GM23338 (cell line): Measurements from ENCODE around the gene USP17L25. TPM values are rescaled to one million over a fixed set of nuclear protein-coding genes. Genes with fewer than 3 reads are reported as not detected.
"Not testable (repeated sequence)": the region's sequence is repeated elsewhere in the genome, so short reads cannot be mapped to it uniquely, and the experiment has no call there.

Experiments
- ATAC-seq: fragments of 200-7000 bp; cut with Tn5 transposase; 3 replicates; pipeline ENCODE4 v1.9.1; 2020
- DNase-seq: peaks from one replicate; pipeline ENCODE4 v3.0.0-alpha.2; 2015; ENCODE audit warnings: low spot score
- H2AFZ ChIP-seq: fragments of 200-600 bp; sonication (generic); 2 replicates; pipeline ENCODE4 v1.8.0; 2016; ENCODE audit warnings: antibody characterized with exemption, mild to moderate bottlenecking, moderate library complexity
- H3F3A ChIP-seq: fragments of 200-600 bp; sonication (generic); replicated peaks from 2 replicates; pipeline ENCODE4 v1.8.0; 2017; ENCODE audit warnings: antibody characterized with exemption, mixed run types, low read depth
- H3K27ac ChIP-seq: fragments of 200-600 bp; sonication (generic); 2 replicates; pipeline ENCODE4 v1.6.1; 2016; ENCODE audit warnings: low read depth
- H3K27me3 ChIP-seq: fragments of 200-600 bp; sonication (generic); 2 replicates; pipeline ENCODE4 v1.8.0; 2016; ENCODE audit warnings: mild to moderate bottlenecking, mixed run types, moderate library complexity; ENCODE audit not compliant: insufficient read depth
- H3K36me3 ChIP-seq: fragments of 200-600 bp; sonication (generic); 2 replicates; pipeline ENCODE4 v1.8.0; 2016; ENCODE audit warnings: mild to moderate bottlenecking; ENCODE audit not compliant: insufficient read depth
- H3K4me1 ChIP-seq: fragments of 200-600 bp; sonication (generic); 2 replicates; pipeline ENCODE4 v1.8.0; 2016; ENCODE audit warnings: mild to moderate bottlenecking, moderate library complexity; ENCODE audit not compliant: insufficient read depth
- H3K4me2 ChIP-seq: fragments of 200-600 bp; sonication (generic); 2 replicates; pipeline ENCODE4 v1.7.1; 2017; ENCODE audit warnings: mixed run types
- H3K4me3 ChIP-seq: fragments of 200-600 bp; sonication (generic); 2 replicates; pipeline ENCODE4 v1.6.1; 2016; ENCODE audit warnings: mixed run types
- H3K79me2 ChIP-seq: fragments of 200-600 bp; sonication (generic); replicated peaks from 2 replicates; pipeline ENCODE4 v1.8.0; 2017; ENCODE audit warnings: mild to moderate bottlenecking; ENCODE audit not compliant: insufficient read depth
- H3K9me2 ChIP-seq: fragments of 200-600 bp; sonication (generic); 2 replicates; pipeline ENCODE4 v1.8.0; 2017; ENCODE audit not compliant: insufficient read depth
- H4K20me1 ChIP-seq: fragments of 200-600 bp; sonication (generic); replicated peaks from 2 replicates; pipeline ENCODE4 v1.8.0; 2017; ENCODE audit warnings: mild to moderate bottlenecking; ENCODE audit not compliant: insufficient read depth
- H3K27ac Mint-ChIP-seq: 2 replicates; pipeline ENCODE4 v1.8.0; 2020; ENCODE audit warnings: inconsistent platforms, mild to moderate bottlenecking, moderate library complexity, mixed read lengths
- H3K27me3 Mint-ChIP-seq: 3 replicates; pipeline ENCODE4 v1.8.0; 2022; ENCODE audit warnings: low read depth, mild to moderate bottlenecking, moderate library complexity, mixed read lengths, inconsistent platforms; ENCODE audit not compliant: insufficient read depth, poor library complexity
- H3K36me3 Mint-ChIP-seq: 3 replicates; pipeline ENCODE4 v1.8.0; 2021; ENCODE audit warnings: low read depth, mild to moderate bottlenecking, inconsistent platforms, moderate library complexity, mixed read lengths
- H3K4me1 Mint-ChIP-seq: 3 replicates; pipeline ENCODE4 v1.8.0; 2020; ENCODE audit warnings: mild to moderate bottlenecking, inconsistent platforms, mixed read lengths
- H3K4me3 Mint-ChIP-seq: 3 replicates; pipeline ENCODE4 v1.8.0; 2021; ENCODE audit warnings: moderate library complexity, mild to moderate bottlenecking, inconsistent platforms, mixed read lengths
- H3K9me3 Mint-ChIP-seq: 3 replicates; pipeline ENCODE4 v1.8.0; 2020; ENCODE audit warnings: moderate library complexity, mild to moderate bottlenecking, inconsistent platforms, mixed read lengths
- long read RNA-seq: library from polyadenylated mRNA; unstranded; transcript quantifications from one replicate; pipeline ENCODE4 v2.0.0, GENCODE V29; 2020; ENCODE audit not compliant: unreplicated experiment
- polyA plus RNA-seq: library from polyadenylated mRNA; unstranded; fragments of >200 nt; fragmentation: Nextera tagmentation; extraction: Ambion mirVana; gene quantifications from 2 replicates; pipeline ENCODE4 v1.2.1, GENCODE V29; 2016
- total RNA-seq: library from RNA; depleted of rRNA; stranded (reverse); fragments of >200 nt; shearing (Covaris generic); gene quantifications from 2 replicates; pipeline ENCODE4 v1.2.3, GENCODE V29; 2014; rRNA removed

USP17L25 gene
- total RNA-seq (not detected in 2 replicates), polyA plus RNA-seq (not detected in 2 replicates)
- long read RNA-seq = 0 reads

GRCh38 chr4:9329611-9330010, at the start of gene USP17L25:
USP17L25 (plus strand) TSS chr4:9329911; CDS start chr4:9329911, 0 bp downstream.
- not testable (repeated sequence) for H3K36me3 Mint-ChIP-seq, ATAC-seq, H3K27ac ChIP-seq, H3K4me3 Mint-ChIP-seq, H3K79me2 ChIP-seq, H3K9me3 Mint-ChIP-seq, H4K20me1 ChIP-seq, H3K4me3 ChIP-seq, H3F3A ChIP-seq, H3K4me2 ChIP-seq, H3K36me3 ChIP-seq, H3K27me3 Mint-ChIP-seq, H3K4me1 ChIP-seq, H3K27ac Mint-ChIP-seq, H3K4me1 Mint-ChIP-seq, H3K27me3 ChIP-seq, DNase-seq, H2AFZ ChIP-seq, H3K9me2 ChIP-seq

GRCh38 chr4:9324191-9324590, 5.5 kb upstream of the USP17L25 start:
- not testable (repeated sequence) for H2AFZ ChIP-seq, H3K27ac ChIP-seq, H3K9me2 ChIP-seq, H3K9me3 Mint-ChIP-seq, H3K4me2 ChIP-seq, H3K36me3 ChIP-seq, H3K4me1 ChIP-seq, H3K79me2 ChIP-seq, DNase-seq, H3K4me3 ChIP-seq, ATAC-seq, H3K36me3 Mint-ChIP-seq, H3K27ac Mint-ChIP-seq, H3K4me1 Mint-ChIP-seq, H4K20me1 ChIP-seq, H3K27me3 ChIP-seq, H3K27me3 Mint-ChIP-seq, H3K4me3 Mint-ChIP-seq, H3F3A ChIP-seq

- H2AFZ ChIP-seq, H3K4me2 ChIP-seq, H3K4me3 Mint-ChIP-seq, H3K36me3 ChIP-seq, H3K79me2 ChIP-seq, H3K27me3 ChIP-seq, H3K4me3 ChIP-seq, H3K27ac ChIP-seq, H3K9me3 Mint-ChIP-seq, H3K4me1 Mint-ChIP-seq, DNase-seq, H3K27me3 Mint-ChIP-seq, ATAC-seq, H3K9me2 ChIP-seq, H3K27ac Mint-ChIP-seq, H3K4me1 ChIP-seq, H3K36me3 Mint-ChIP-seq, H4K20me1 ChIP-seq, H3F3A ChIP-seq: not testable (repeated sequence)
Observed at GRCh38 chr4:9324865-9325264, 4.8 kb upstream of the USP17L25 start, which contains the start of gene USP17L24. USP17L24 (plus strand) TSS chr4:9325165; CDS start chr4:9325165, 0 bp downstream.

- H3K36me3 ChIP-seq, DNase-seq, H3K4me2 ChIP-seq, H3K4me3 Mint-ChIP-seq, H3K4me1 Mint-ChIP-seq, H3K79me2 ChIP-seq, H3K36me3 Mint-ChIP-seq, ATAC-seq, H3K27ac ChIP-seq, H3K27me3 Mint-ChIP-seq, H3K9me3 Mint-ChIP-seq, H3K9me2 ChIP-seq, H3K4me3 ChIP-seq, H3K27ac Mint-ChIP-seq, H3K4me1 ChIP-seq, H4K20me1 ChIP-seq, H3K27me3 ChIP-seq, H3F3A ChIP-seq, H2AFZ ChIP-seq: not testable (repeated sequence)
Observed at GRCh38 chr4:9334358-9334757, 4.6 kb downstream of the USP17L25 start, which contains the start of gene USP17L26. USP17L26 (plus strand) TSS chr4:9334658; CDS start chr4:9334658, 0 bp downstream.

GRCh38 chr4:9339103-9339502, 9.4 kb downstream of the USP17L25 start, which contains the start of gene USP17L5:
USP17L5 (plus strand) TSS chr4:9339403; CDS start chr4:9339403, 0 bp downstream.
- H3K4me3 Mint-ChIP-seq, H3K4me2 ChIP-seq, H3K4me1 Mint-ChIP-seq, DNase-seq, H3K36me3 Mint-ChIP-seq, H3K27me3 ChIP-seq, ATAC-seq, H3K4me1 ChIP-seq, H3F3A ChIP-seq, H3K9me2 ChIP-seq, H3K27ac ChIP-seq, H3K79me2 ChIP-seq, H4K20me1 ChIP-seq, H3K4me3 ChIP-seq, H2AFZ ChIP-seq, H3K27me3 Mint-ChIP-seq, H3K27ac Mint-ChIP-seq, H3K9me3 Mint-ChIP-seq, H3K36me3 ChIP-seq: not testable (repeated sequence)

- H3K9me3 Mint-ChIP-seq, H3K4me3 ChIP-seq, H2AFZ ChIP-seq, H3K36me3 Mint-ChIP-seq, H3K27ac Mint-ChIP-seq, H3K4me3 Mint-ChIP-seq, ATAC-seq, H3K4me1 ChIP-seq, H3K4me2 ChIP-seq, H4K20me1 ChIP-seq, H3K4me1 Mint-ChIP-seq, H3K79me2 ChIP-seq, H3K27me3 ChIP-seq, H3K36me3 ChIP-seq, DNase-seq, H3K9me2 ChIP-seq, H3K27ac ChIP-seq, H3F3A ChIP-seq, H3K27me3 Mint-ChIP-seq: not testable (repeated sequence)
Observed at GRCh38 chr4:9343848-9344247, 14.1 kb downstream of the USP17L25 start, which contains the start of gene USP17L27. USP17L27 (plus strand) TSS chr4:9344148; CDS start chr4:9344148, 0 bp downstream.

- H3K4me1 ChIP-seq, H2AFZ ChIP-seq, H3K27me3 ChIP-seq, DNase-seq, H3K4me2 ChIP-seq, H3K27me3 Mint-ChIP-seq, ATAC-seq, H3K9me3 Mint-ChIP-seq, H3F3A ChIP-seq, H3K79me2 ChIP-seq, H3K4me3 ChIP-seq, H3K4me1 Mint-ChIP-seq, H3K9me2 ChIP-seq, H3K36me3 ChIP-seq, H3K27ac ChIP-seq, H3K36me3 Mint-ChIP-seq, H4K20me1 ChIP-seq, H3K4me3 Mint-ChIP-seq, H3K27ac Mint-ChIP-seq: not testable (repeated sequence)
Observed at GRCh38 chr4:9348593-9348992, 18.9 kb downstream of the USP17L25 start, which contains the start of gene USP17L28. USP17L28 (plus strand) TSS chr4:9348893; CDS start chr4:9348893, 0 bp downstream.
